Endodermal cell (in vitro differentiated cells): Measurements from ENCODE around the gene EIF4G1. TPM values are rescaled to one million over a fixed set of nuclear protein-coding genes. Genes with fewer than 3 reads are reported as not detected.

Source experiments
- DNase-seq: peaks from one replicate; pipeline ENCODE4 v3.0.0-alpha.2; 2017
- H3K27ac ChIP-seq: 2 replicates; pipeline ENCODE4 v1.5.1; 2013; ENCODE audit warnings: mild to moderate bottlenecking, low read depth, low read length, moderate library complexity
- H3K27me3 ChIP-seq: 2 replicates; pipeline ENCODE4 v1.6.1; 2013; ENCODE audit warnings: mild to moderate bottlenecking, low read length, moderate library complexity; ENCODE audit not compliant: insufficient read depth, control insufficient read depth, poor library complexity, severe bottlenecking
- H3K36me3 ChIP-seq: 2 replicates; pipeline ENCODE4 v1.7.0; 2013; ENCODE audit warnings: mild to moderate bottlenecking, low read length, moderate library complexity; ENCODE audit not compliant: control insufficient read depth, insufficient read depth
- H3K4me1 ChIP-seq: one replicate; pipeline ENCODE4 v1.7.0; 2013; ENCODE audit warnings: low read length; ENCODE audit not compliant: control insufficient read depth, insufficient read depth
- H3K4me3 ChIP-seq: 2 replicates; pipeline ENCODE4 v1.5.1; 2013; ENCODE audit warnings: mild to moderate bottlenecking, low read length, moderate library complexity
- H3K9ac ChIP-seq: 2 replicates; pipeline ENCODE4 v1.6.1; 2013; ENCODE audit warnings: mild to moderate bottlenecking, low read length, moderate library complexity; ENCODE audit not compliant: poor library complexity, severe bottlenecking; ENCODE audit errors: extremely low read depth
- H3K9me3 ChIP-seq: 2 replicates; pipeline ENCODE4 v1.6.1; 2013; ENCODE audit warnings: mild to moderate bottlenecking, low read length, moderate library complexity; ENCODE audit not compliant: control insufficient read depth
- H3K27ac Mint-ChIP-seq: 2 replicates; pipeline ENCODE4 v1.8.0; 2020; ENCODE audit warnings: mixed read lengths
- H3K27me3 Mint-ChIP-seq: 2 replicates; pipeline ENCODE4 v1.8.0; 2021; ENCODE audit warnings: mild to moderate bottlenecking, mixed read lengths; ENCODE audit not compliant: insufficient read depth
- H3K36me3 Mint-ChIP-seq: 2 replicates; pipeline ENCODE4 v1.8.0; 2020; ENCODE audit warnings: low read depth, mixed read lengths
- H3K4me1 Mint-ChIP-seq: 2 replicates; pipeline ENCODE4 v1.8.0; 2020; ENCODE audit warnings: mixed read lengths
- H3K4me3 Mint-ChIP-seq: 2 replicates; pipeline ENCODE4 v1.8.0; 2020; ENCODE audit warnings: mild to moderate bottlenecking, moderate library complexity, mixed read lengths
- H3K9me3 Mint-ChIP-seq: 2 replicates; pipeline ENCODE4 v1.8.0; 2020; ENCODE audit warnings: mild to moderate bottlenecking, mixed read lengths
- WGBS, 2 experiments: methylation state at CpG; one replicate each; pipeline versions ENCODE4 v1.1.5 to v1.1.7; 2013; ENCODE audit warnings: missing lambda C conversion rate in 2 of 2, mixed read lengths in 1 of 2; ENCODE audit not compliant: insufficient coverage in 1 of 2, insufficient read length in 1 of 2; 5-methylcytosine and 5-hydroxymethylcytosine counted together
- total RNA-seq, 2 donors: library from RNA; stranded (reverse); fragmentation: NEBNext Ultra II Directional in 1 of 2; extraction: Animal tissue kit (Norgen Biotek cat#: 25700) in 1 of 2; gene quantifications; 2 replicates in 1 of 2; 3 replicates in 1 of 2; pipeline ENCODE4 v1.2.1, GENCODE V29; 2021
- TF ChIP-seq, protein P1 (sequence below): fragments of 200-600 bp; sonication (generic); conservative IDR thresholded peaks from 2 replicates; pipeline ENCODE4 v1.5.0; 2021; ENCODE audit warnings: antibody characterized with exemption, mild to moderate bottlenecking

EIF4G1 gene
- total RNA-seq, 2 donors from 2014 or later: 408 to 475 TPM

- peak overlapping the region; percentile 80 for H3K9ac ChIP-seq
Measured at GRCh38 chr3:184335661-184336546, 21.5 kb downstream of the EIF4G1 start.

DNA sequence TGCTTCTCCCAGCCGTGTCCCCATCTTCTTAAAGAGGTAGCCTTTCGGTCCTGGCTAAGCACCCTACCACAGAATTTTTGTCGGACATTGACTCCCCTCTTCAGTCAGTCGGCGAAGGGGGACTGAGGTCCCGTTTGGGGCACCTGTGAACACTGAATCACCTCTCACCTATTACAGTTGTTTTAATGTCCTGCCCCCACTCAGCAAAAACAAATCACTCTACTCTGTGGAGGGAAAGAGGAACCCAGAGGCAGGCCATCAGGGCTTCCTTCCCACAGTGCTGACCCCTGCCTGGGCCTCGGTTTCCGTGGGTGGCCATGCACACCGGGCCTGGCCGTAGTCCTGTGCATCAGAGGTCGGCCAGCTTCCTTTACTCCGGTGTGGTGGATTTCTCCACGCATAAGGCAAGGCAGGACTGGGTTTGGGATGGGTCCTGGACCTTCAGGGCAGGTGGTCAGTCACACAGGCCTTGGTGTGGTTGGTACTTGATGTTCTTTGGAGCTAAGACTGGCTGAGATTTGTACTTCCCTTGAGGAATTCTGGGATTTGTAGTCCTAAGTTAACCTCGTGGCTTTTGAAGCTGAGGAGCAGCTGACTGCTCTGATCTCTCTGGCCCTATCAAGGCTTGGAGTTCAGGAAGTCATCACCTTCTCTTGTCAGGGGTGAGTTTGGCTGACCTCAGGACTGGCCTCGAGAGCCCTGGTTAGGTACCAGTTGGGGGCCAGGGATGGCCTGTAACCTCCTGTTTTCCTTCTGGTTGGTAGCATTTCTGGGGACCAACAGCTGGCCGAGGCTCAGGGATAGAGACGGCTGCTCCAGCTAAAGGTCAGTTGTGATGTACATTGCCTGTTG, 22.4 kb downstream of the EIF4G1 start:
- Mint-ChIP-seq H3K9me3 (no peaks in the 10 kb centered on the region), H3K4me3 (peak overlapping the region; percentile 74), H3K27me3 (peaks cover 4% of the 10 kb centered on the region), H3K4me1 (peaks cover 14% of the 10 kb centered on the region), H3K27ac (peak overlapping the region; percentile 96), H3K36me3 (peaks cover 40% of the 10 kb centered on the region)
- H3K9ac ChIP-seq: peak overlapping the region; percentile 80
- H3K27me3 ChIP-seq: no peaks in the 10 kb centered on the region
- TF ChIP-seq, protein P1, sequence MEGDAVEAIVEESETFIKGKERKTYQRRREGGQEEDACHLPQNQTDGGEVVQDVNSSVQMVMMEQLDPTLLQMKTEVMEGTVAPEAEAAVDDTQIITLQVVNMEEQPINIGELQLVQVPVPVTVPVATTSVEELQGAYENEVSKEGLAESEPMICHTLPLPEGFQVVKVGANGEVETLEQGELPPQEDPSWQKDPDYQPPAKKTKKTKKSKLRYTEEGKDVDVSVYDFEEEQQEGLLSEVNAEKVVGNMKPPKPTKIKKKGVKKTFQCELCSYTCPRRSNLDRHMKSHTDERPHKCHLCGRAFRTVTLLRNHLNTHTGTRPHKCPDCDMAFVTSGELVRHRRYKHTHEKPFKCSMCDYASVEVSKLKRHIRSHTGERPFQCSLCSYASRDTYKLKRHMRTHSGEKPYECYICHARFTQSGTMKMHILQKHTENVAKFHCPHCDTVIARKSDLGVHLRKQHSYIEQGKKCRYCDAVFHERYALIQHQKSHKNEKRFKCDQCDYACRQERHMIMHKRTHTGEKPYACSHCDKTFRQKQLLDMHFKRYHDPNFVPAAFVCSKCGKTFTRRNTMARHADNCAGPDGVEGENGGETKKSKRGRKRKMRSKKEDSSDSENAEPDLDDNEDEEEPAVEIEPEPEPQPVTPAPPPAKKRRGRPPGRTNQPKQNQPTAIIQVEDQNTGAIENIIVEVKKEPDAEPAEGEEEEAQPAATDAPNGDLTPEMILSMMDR: no peak
- no peaks in the 10 kb centered on the region for H3K4me1 ChIP-seq
- 46 to 48% methylated on average over 12 to 17 of the region's 17 CpGs for WGBS, 2 experiments
- peaks cover 36% of the 10 kb centered on the region for H3K36me3 ChIP-seq
- no peaks in the 10 kb centered on the region for H3K9me3 ChIP-seq
- peak overlapping the region; percentile 87 for H3K27ac ChIP-seq
- peak overlapping the region; percentile 81 for H3K4me3 ChIP-seq
- peak; percentile 72 for DNase-seq

More at GRCh38 chr3:184335661-184336546, 21.5 kb downstream of the EIF4G1 start:
- peaks cover 4% of the 10 kb centered on the region for H3K27me3 Mint-ChIP-seq
- H3K4me3 Mint-ChIP-seq: peak overlapping the region; percentile 74
- peaks cover 14% of the 10 kb centered on the region for H3K4me1 Mint-ChIP-seq
- Histone ChIP-seq H3K9me3 (no peaks in the 10 kb centered on the region), H3K27ac (peak overlapping the region; percentile 87), H3K4me3 (peak overlapping the region; percentile 81), H3K4me1 (no peaks in the 10 kb centered on the region), H3K27me3 (no peaks in the 10 kb centered on the region), H3K36me3 (peaks cover 45% of the 10 kb centered on the region)
- H3K36me3 Mint-ChIP-seq: peaks cover 45% of the 10 kb centered on the region
- TF ChIP-seq, protein P1: peak; percentile 21
- peak; percentile 98 for DNase-seq
- H3K9me3 Mint-ChIP-seq: no peaks in the 10 kb centered on the region
- peak overlapping the region; percentile 96 for H3K27ac Mint-ChIP-seq
- WGBS, 2 experiments: 1 to 3% methylated on average over 14 to 77 of the region's 77 CpGs

GRCh38 chr3:184337399-184337714, 23.0 kb downstream of the EIF4G1 start, which contains the start of gene FAM131A:
TSS of gene FAM131A (plus strand) at chr3:184337600. CDS start at chr3:184337631, 31 bp downstream.
- Mint-ChIP-seq H3K4me1 (peaks cover 14% of the 10 kb centered on the region), H3K36me3 (peaks cover 37% of the 10 kb centered on the region), H3K9me3 (no peaks in the 10 kb centered on the region), H3K27me3 (peaks cover 4% of the 10 kb centered on the region), H3K27ac (peak within 1 kb of the TSS; percentile 96), H3K4me3 (peak within 1 kb of the TSS; percentile 74)
- Histone ChIP-seq H3K36me3 (peaks cover 31% of the 10 kb centered on the region), H3K4me1 (no peaks in the 10 kb centered on the region), H3K4me3 (peak within 1 kb of the TSS; percentile 81), H3K27me3 (no peaks in the 10 kb centered on the region), H3K9ac (peak within 1 kb of the TSS; percentile 80), H3K9me3 (no peaks in the 10 kb centered on the region), H3K27ac (peak within 1 kb of the TSS; percentile 89)
- TF ChIP-seq, protein P1: no peak
- WGBS, 2 experiments: 91 to 92% methylated on average over 5 to 6 of the region's 6 CpGs
- no peak for DNase-seq
